HT1080 (cell line): ENCODE results near the gene NIT2. TPM values are rescaled to one million over a fixed set of nuclear protein-coding genes. Genes with fewer than 3 reads are reported as not detected.
"Not testable (repeated sequence)": the region's sequence is repeated elsewhere in the genome, so short reads cannot be mapped to it uniquely, and the experiment has no call there.

Experiments
- DNase-seq: peaks from one replicate; pipeline ENCODE4 v3.0.0-alpha.2; 2015; ENCODE audit warnings: low read depth
- polyA plus RNA-seq, 2 experiments: library from polyadenylated mRNA; depleted of rRNA; stranded (reverse); fragments of >200 nt; gene quantifications; 2 replicates each; pipeline ENCODE4 v1.2.3, GENCODE V29; 2015
- total RNA-seq: library from RNA; depleted of rRNA; stranded (reverse); fragments of >200 nt; shearing (Covaris generic); gene quantifications from 2 replicates; pipeline ENCODE4 v1.2.3, GENCODE V29; 2014; rRNA removed

Gene NIT2
- 43.3 and 46.8 TPM in 2 replicates for total RNA-seq
- 34.2 and 34.3 TPM in 2 replicates for polyA plus RNA-seq (2015; cell fraction: cytosol; rRNA removed)
- polyA plus RNA-seq (2015; cell fraction: nucleus; rRNA removed) = 89.5 and 95.6 TPM in 2 replicates

GRCh38 chr3:100334488-100335351 is at the start of gene NIT2:
TSS of gene NIT2 (plus strand) at chr3:100334757. CDS start at chr3:100334792, 35 bp downstream.
- peak; percentile 79 for DNase-seq

GRCh38 chr3:100288288-100288894 is 46.2 kb upstream of the NIT2 start:
- DNase-seq = no peak

- peak; percentile 35 for DNase-seq
These were observed 45.2 kb upstream of the NIT2 start for GRCh38 chr3:100289339-100289738.

GRCh38 chr3:100295089-100295488 is 39.5 kb upstream of the NIT2 start:
- DNase-seq = no peak

GRCh38 chr3:100297784-100298183 is 36.8 kb upstream of the NIT2 start:
- DNase-seq = peak; percentile 56

- DNase-seq = no peak
These were observed 35.5 kb upstream of the NIT2 start for GRCh38 chr3:100299016-100299415.

- no peak for DNase-seq
These were observed 27.9 kb upstream of the NIT2 start for GRCh38 chr3:100306695-100307094.

- DNase-seq = no peak
These were observed 24.1 kb upstream of the NIT2 start for GRCh38 chr3:100310355-100310965.

GRCh38 chr3:100311011-100311410 is 23.5 kb upstream of the NIT2 start:
- DNase-seq = no peak

- peak; percentile 44 for DNase-seq
These were observed 17.9 kb upstream of the NIT2 start for GRCh38 chr3:100316641-100317069.

GRCh38 chr3:100317912-100318311 is 16.6 kb upstream of the NIT2 start:
- DNase-seq = no peak

- DNase-seq = no peak
These were observed 14.6 kb upstream of the NIT2 start for GRCh38 chr3:100319951-100320350.

GRCh38 chr3:100324044-100324443 is 10.5 kb upstream of the NIT2 start:
- no peak for DNase-seq

GRCh38 chr3:100325827-100326226 is 8.7 kb upstream of the NIT2 start:
- no peak for DNase-seq

GRCh38 chr3:100327377-100327776 is 7.2 kb upstream of the NIT2 start:
- not testable (repeated sequence) for DNase-seq

GRCh38 chr3:100329800-100330489 is 4.6 kb upstream of the NIT2 start:
- DNase-seq = no peak

GRCh38 chr3:100330651-100331050 is 3.9 kb upstream of the NIT2 start:
- no peak for DNase-seq

- DNase-seq = no peak
These were observed 2.9 kb upstream of the NIT2 start for GRCh38 chr3:100331660-100332059.

GRCh38 chr3:100333051-100333450 is 1.5 kb upstream of the NIT2 start:
- no peak for DNase-seq

- no peak for DNase-seq
These were observed 528 bp upstream of the NIT2 start for GRCh38 chr3:100333970-100334487.

- peak; percentile 12 for DNase-seq
These were observed 877 bp downstream of the NIT2 start for GRCh38 chr3:100335434-100335833.
